Uterus (tissue), 4 donors: ENCODE measurements around the gene CARTPT. TPM values are rescaled to one million over a fixed set of nuclear protein-coding genes. Genes with fewer than 3 reads are reported as not detected.

Experiments used
- DNase-seq, 2 donors: peaks; one replicate each; pipeline ENCODE4 v3.0.0-alpha.2; 2019 to 2020
- H3K27ac ChIP-seq, 2 donors: fragments of 200-600 bp; sonication (generic); 1 replicate in 1 of 2; 2 replicates in 1 of 2; pipeline ENCODE4 v1.5.1; 2016 to 2018
- H3K27me3 ChIP-seq, 2 donors: fragments of 200-600 bp; sonication (generic); one replicate each; pipeline ENCODE4 v1.5.1; 2018 to 2019; ENCODE audit warnings: control low read depth in 1 of 2
- H3K36me3 ChIP-seq, 2 donors: fragments of 200-600 bp; sonication (generic); one replicate each; pipeline ENCODE4 v1.5.1; 2019; ENCODE audit warnings: control low read depth in 1 of 2
- H3K4me1 ChIP-seq, 2 donors: fragments of 200-600 bp; sonication (generic); one replicate each; pipeline ENCODE4 v1.5.1; 2018 to 2019; ENCODE audit warnings: control low read depth in 1 of 2
- H3K4me3 ChIP-seq, 2 donors: fragments of 200-600 bp; sonication (generic); 1 replicate in 1 of 2; 2 replicates in 1 of 2; pipeline ENCODE4 v1.5.1; 2018 to 2019; ENCODE audit warnings: mild to moderate bottlenecking in 1 of 2
- H3K9me3 ChIP-seq, 2 donors: fragments of 200-600 bp; sonication (generic); one replicate each; pipeline ENCODE4 v1.5.1; 2019; ENCODE audit warnings: control low read depth in 1 of 2
- CTCF ChIP-seq, 4 experiments: fragments of 200-600 bp in 2 of 4; fragments of 450-650 bp in 2 of 4; sonication (generic) in 2 of 4; IDR thresholded peaks; one replicate each; pipeline ENCODE4 v1.5.1; 2016 to 2019; ENCODE audit warnings: antibody characterized with exemption in 4 of 4, mild to moderate bottlenecking in 2 of 4, moderate library complexity in 1 of 4
- POLR2A ChIP-seq, 2 donors: fragments of 450-650 bp; IDR thresholded peaks; one replicate each; pipeline ENCODE4 v1.6.1; 2016; ENCODE audit warnings: antibody characterized with exemption in 2 of 2, mild to moderate bottlenecking in 1 of 2, moderate library complexity in 1 of 2
- intact Hi-C: fragments of 100-400 bp; cut with DNase I; formaldehyde crosslinking; loops from one replicate; pipeline ENCODE4 v1.15.1; 2023; ENCODE audit warnings: low total_unique reads
- total RNA-seq, 4 donors: library from RNA; depleted of rRNA in 3 of 4; stranded (reverse); fragments of >200 nt in 3 of 4; gene quantifications; one replicate each; pipeline versions ENCODE4 v1.1.0 to v1.2.4, GENCODE V29; 2014 to 2023
- donor health status: DM: yes; HTN: yes; CAD: no.

Gene CARTPT
- total RNA-seq, 4 donors from 2014 or later, result not detected

GRCh38 chr5:71734141-71734540 lies 15.1 kb downstream of the CARTPT start:
- intact Hi-C loops, result no loop called here
- no peak overlapping the region for H3K27ac ChIP-seq
- H3K27me3 ChIP-seq, result no peaks in the 10 kb centered on the region
- no peak overlapping the region for H3K4me3 ChIP-seq
- DNase-seq, result no peak
- no peaks in the 10 kb centered on the region for H3K9me3 ChIP-seq
- no peak for TF ChIP-seq CTCF (IDR thresholded peaks at IDR 0.05)
- no peak for TF ChIP-seq POLR2A (IDR thresholded peaks at IDR 0.05)
- no peaks in the 10 kb centered on the region for H3K36me3 ChIP-seq
- no peaks in the 10 kb centered on the region for H3K4me1 ChIP-seq

- Histone ChIP-seq H3K27ac (no peak overlapping the region), H3K4me1 (no peaks in the 10 kb centered on the region), H3K27me3 (no peaks in the 10 kb centered on the region), H3K36me3 (no peaks in the 10 kb centered on the region), H3K9me3 (no peaks in the 10 kb centered on the region), H3K4me3 (no peak overlapping the region)
- TF ChIP-seq CTCF (IDR thresholded peaks at IDR 0.05) (no peak), POLR2A (IDR thresholded peaks at IDR 0.05) (no peak)
- intact Hi-C loops, result no loop called here
- DNase-seq, result no peak
These were observed 19.0 kb downstream of the CARTPT start for GRCh38 chr5:71737931-71738539.

- Histone ChIP-seq H3K27ac (no peak overlapping the region), H3K9me3 (no peaks in the 10 kb centered on the region), H3K27me3 (no peaks in the 10 kb centered on the region), H3K4me1 (no peaks in the 10 kb centered on the region), H3K4me3 (no peak overlapping the region), H3K36me3 (no peaks in the 10 kb centered on the region)
- no peak for TF ChIP-seq CTCF (IDR thresholded peaks at IDR 0.05)
- intact Hi-C loops, result no loop called here
- DNase-seq, result no peak
These were observed 19.7 kb downstream of the CARTPT start for GRCh38 chr5:71738662-71739361.

GRCh38 chr5:71740015-71740753 lies 21.1 kb downstream of the CARTPT start:
- H3K27ac ChIP-seq, result no peak overlapping the region

More at GRCh38 chr5:71740015-71740753, 21.1 kb downstream of the CARTPT start:
- intact Hi-C loops, result no loop called here
- Histone ChIP-seq H3K9me3 (no peaks in the 10 kb centered on the region), H3K4me1 (no peaks in the 10 kb centered on the region), H3K4me3 (no peak overlapping the region), H3K36me3 (no peaks in the 10 kb centered on the region), H3K27me3 (no peaks in the 10 kb centered on the region)
- no peak for DNase-seq
- TF ChIP-seq POLR2A (IDR thresholded peaks at IDR 0.05) (no peak), CTCF (IDR thresholded peaks at IDR 0.05) (no peak)
